Thyroid gland (tissue), 4 donors: ENCODE data around the gene IQGAP2.
A peak's percentile ranks its signal among the peaks of the same experiment; 100 is the strongest.

Experiments used
- CTCF ChIP-seq, 6 experiments: fragments of 200-600 bp in 3 of 6; fragments of 450-650 bp in 3 of 6; sonication (generic) in 3 of 6; IDR thresholded peaks; one replicate each; pipeline ENCODE4 v1.5.1; 2016 to 2019; ENCODE audit warnings: antibody characterized with exemption in 6 of 6, mild to moderate bottlenecking in 2 of 6, inconsistent platforms in 1 of 6, moderate library complexity in 1 of 6
- POLR2A ChIP-seq, 2 donors: fragments of 450-650 bp; IDR thresholded peaks; one replicate each; pipeline ENCODE4 v1.6.1; 2017; ENCODE audit warnings: antibody characterized with exemption in 2 of 2, mild to moderate bottlenecking in 2 of 2, moderate library complexity in 1 of 2

GRCh38 chr5:76402886-76403765 lies at the start of gene IQGAP2:
- TF ChIP-seq CTCF (IDR thresholded peaks at IDR 0.05) (peak; percentile 50 to 91 (median 86)), POLR2A (IDR thresholded peaks at IDR 0.05) (peak in 1 of 2 donors; percentile 75)
